GM23338 (cell line): ENCODE measurements around the gene JAZF1.

Source experiments
- CREB1 ChIP-seq: fragments of 250-450 bp; sonication (Bioruptor Pico); IDR thresholded peaks from 2 replicates; pipeline ENCODE4 v1.5.0; 2020; ENCODE audit warnings: low read depth, mild to moderate bottlenecking, moderate library complexity
- ETS1 ChIP-seq: IDR thresholded peaks from 2 replicates; pipeline ENCODE4 v1.6.1; 2016; ENCODE audit warnings: antibody characterized with exemption
- EZH2 ChIP-seq: fragments of 200-600 bp; sonication (generic); IDR thresholded peaks from one replicate; pipeline ENCODE4 v1.8.0; 2017; ENCODE audit warnings: antibody characterized with exemption, mild to moderate bottlenecking, low read depth; ENCODE audit not compliant: unreplicated experiment
- EZH2phosphoT487 ChIP-seq: fragments of 200-600 bp; sonication (generic); IDR thresholded peaks from one replicate; pipeline ENCODE4 v1.8.1; 2018; ENCODE audit warnings: antibody characterized with exemption; ENCODE audit not compliant: unreplicated experiment
- NANOG ChIP-seq: IDR thresholded peaks from 2 replicates; pipeline ENCODE4 v1.6.1; 2016; ENCODE audit warnings: antibody characterized with exemption, borderline replicate concordance
- POLR2AphosphoS5 ChIP-seq: IDR thresholded peaks from 2 replicates; pipeline ENCODE4 v1.6.1; 2016; ENCODE audit warnings: antibody characterized with exemption, low read depth
- STAT1 ChIP-seq: IDR thresholded peaks from one replicate; pipeline ENCODE4 v1.6.1; 2016; ENCODE audit warnings: antibody characterized with exemption; ENCODE audit not compliant: unreplicated experiment
- ZNF114 ChIP-seq: fragments of 250-450 bp; sonication (Bioruptor Pico); IDR thresholded peaks from 2 replicates; pipeline ENCODE4 v1.5.0; 2020; ENCODE audit warnings: mild to moderate bottlenecking, moderate library complexity
- TF ChIP-seq, protein P1 (sequence below), 2 experiments: fragments of 200-600 bp in 1 of 2; sonication (generic) in 1 of 2; conservative IDR thresholded peaks; 2 replicates each; pipeline versions ENCODE4 v1.5.1 to v1.6.1; 2016 to 2017; ENCODE audit warnings: antibody characterized with exemption in 2 of 2, low read depth in 2 of 2, mild to moderate bottlenecking in 2 of 2, moderate library complexity in 1 of 2
- TF ChIP-seq, protein P2 (sequence below): IDR thresholded peaks from one replicate; pipeline ENCODE4 v1.6.1; 2018; ENCODE audit warnings: antibody characterized with exemption; ENCODE audit not compliant: unreplicated experiment

GRCh38 chr7:27793780-27794179 lies 386.8 kb downstream of the JAZF1 start:
- TF ChIP-seq CREB1 (CRISPR knock-in tag), result no peak
- TF ChIP-seq, protein P1, sequence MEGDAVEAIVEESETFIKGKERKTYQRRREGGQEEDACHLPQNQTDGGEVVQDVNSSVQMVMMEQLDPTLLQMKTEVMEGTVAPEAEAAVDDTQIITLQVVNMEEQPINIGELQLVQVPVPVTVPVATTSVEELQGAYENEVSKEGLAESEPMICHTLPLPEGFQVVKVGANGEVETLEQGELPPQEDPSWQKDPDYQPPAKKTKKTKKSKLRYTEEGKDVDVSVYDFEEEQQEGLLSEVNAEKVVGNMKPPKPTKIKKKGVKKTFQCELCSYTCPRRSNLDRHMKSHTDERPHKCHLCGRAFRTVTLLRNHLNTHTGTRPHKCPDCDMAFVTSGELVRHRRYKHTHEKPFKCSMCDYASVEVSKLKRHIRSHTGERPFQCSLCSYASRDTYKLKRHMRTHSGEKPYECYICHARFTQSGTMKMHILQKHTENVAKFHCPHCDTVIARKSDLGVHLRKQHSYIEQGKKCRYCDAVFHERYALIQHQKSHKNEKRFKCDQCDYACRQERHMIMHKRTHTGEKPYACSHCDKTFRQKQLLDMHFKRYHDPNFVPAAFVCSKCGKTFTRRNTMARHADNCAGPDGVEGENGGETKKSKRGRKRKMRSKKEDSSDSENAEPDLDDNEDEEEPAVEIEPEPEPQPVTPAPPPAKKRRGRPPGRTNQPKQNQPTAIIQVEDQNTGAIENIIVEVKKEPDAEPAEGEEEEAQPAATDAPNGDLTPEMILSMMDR (conservative IDR thresholded peaks at IDR 0.05; ENCODE audit: low read depth in 2 of 2), result no peak
- TF ChIP-seq EZH2, result no peak
- TF ChIP-seq NANOG, result no peak
- TF ChIP-seq EZH2phosphoT487, result no peak
- TF ChIP-seq POLR2AphosphoS5, result no peak
- no peak for TF ChIP-seq STAT1
- TF ChIP-seq, protein P2, sequence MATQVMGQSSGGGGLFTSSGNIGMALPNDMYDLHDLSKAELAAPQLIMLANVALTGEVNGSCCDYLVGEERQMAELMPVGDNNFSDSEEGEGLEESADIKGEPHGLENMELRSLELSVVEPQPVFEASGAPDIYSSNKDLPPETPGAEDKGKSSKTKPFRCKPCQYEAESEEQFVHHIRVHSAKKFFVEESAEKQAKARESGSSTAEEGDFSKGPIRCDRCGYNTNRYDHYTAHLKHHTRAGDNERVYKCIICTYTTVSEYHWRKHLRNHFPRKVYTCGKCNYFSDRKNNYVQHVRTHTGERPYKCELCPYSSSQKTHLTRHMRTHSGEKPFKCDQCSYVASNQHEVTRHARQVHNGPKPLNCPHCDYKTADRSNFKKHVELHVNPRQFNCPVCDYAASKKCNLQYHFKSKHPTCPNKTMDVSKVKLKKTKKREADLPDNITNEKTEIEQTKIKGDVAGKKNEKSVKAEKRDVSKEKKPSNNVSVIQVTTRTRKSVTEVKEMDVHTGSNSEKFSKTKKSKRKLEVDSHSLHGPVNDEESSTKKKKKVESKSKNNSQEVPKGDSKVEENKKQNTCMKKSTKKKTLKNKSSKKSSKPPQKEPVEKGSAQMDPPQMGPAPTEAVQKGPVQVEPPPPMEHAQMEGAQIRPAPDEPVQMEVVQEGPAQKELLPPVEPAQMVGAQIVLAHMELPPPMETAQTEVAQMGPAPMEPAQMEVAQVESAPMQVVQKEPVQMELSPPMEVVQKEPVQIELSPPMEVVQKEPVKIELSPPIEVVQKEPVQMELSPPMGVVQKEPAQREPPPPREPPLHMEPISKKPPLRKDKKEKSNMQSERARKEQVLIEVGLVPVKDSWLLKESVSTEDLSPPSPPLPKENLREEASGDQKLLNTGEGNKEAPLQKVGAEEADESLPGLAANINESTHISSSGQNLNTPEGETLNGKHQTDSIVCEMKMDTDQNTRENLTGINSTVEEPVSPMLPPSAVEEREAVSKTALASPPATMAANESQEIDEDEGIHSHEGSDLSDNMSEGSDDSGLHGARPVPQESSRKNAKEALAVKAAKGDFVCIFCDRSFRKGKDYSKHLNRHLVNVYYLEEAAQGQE, result no peak
- no peak for TF ChIP-seq ZNF114
- TF ChIP-seq ETS1, result no peak
